Thyroid gland (tissue), 4 donors: ENCODE results near the gene WDR90. TPM values are rescaled to one million over a fixed set of nuclear protein-coding genes. Genes with fewer than 3 reads are reported as not detected.
"Not testable (repeated sequence)": the region's sequence is repeated elsewhere in the genome, so short reads cannot be mapped to it uniquely, and the experiment has no call there.

Experiments
- DNase-seq, 2 donors: peaks; one replicate each; pipeline ENCODE4 v3.0.0-alpha.2; 2019
- H3K27ac ChIP-seq, 3 donors: fragments of 200-600 bp; sonication (generic); 1 replicate in 2 of 3; 2 replicates in 1 of 3; pipeline ENCODE4 v1.5.1; 2016 to 2019; ENCODE audit warnings: mild to moderate bottlenecking in 1 of 3, moderate library complexity in 1 of 3
- H3K27me3 ChIP-seq: fragments of 200-600 bp; sonication (generic); one replicate; pipeline ENCODE4 v1.5.1; 2019
- H3K36me3 ChIP-seq, 2 donors: fragments of 200-600 bp; sonication (generic); one replicate each; pipeline ENCODE4 v1.5.1; 2016 to 2019
- H3K4me1 ChIP-seq, 2 donors: fragments of 200-600 bp; sonication (generic); one replicate each; pipeline ENCODE4 v1.5.1; 2017 to 2019
- H3K4me3 ChIP-seq, 3 donors: fragments of 200-600 bp; sonication (generic); replicated peaks in 1 of 3; 1 replicate in 2 of 3; 2 replicates in 1 of 3; pipeline ENCODE4 v1.5.1; 2016; ENCODE audit warnings: mild to moderate bottlenecking in 1 of 3
- H3K9me3 ChIP-seq: fragments of 200-600 bp; sonication (generic); one replicate; pipeline ENCODE4 v1.5.1; 2017
- CTCF ChIP-seq, 6 experiments: fragments of 200-600 bp in 3 of 6; fragments of 450-650 bp in 3 of 6; sonication (generic) in 3 of 6; IDR thresholded peaks; one replicate each; pipeline ENCODE4 v1.5.1; 2016 to 2019; ENCODE audit warnings: antibody characterized with exemption in 6 of 6, mild to moderate bottlenecking in 2 of 6, inconsistent platforms in 1 of 6, moderate library complexity in 1 of 6
- POLR2A ChIP-seq, 2 donors: fragments of 450-650 bp; IDR thresholded peaks; one replicate each; pipeline ENCODE4 v1.6.1; 2017; ENCODE audit warnings: antibody characterized with exemption in 2 of 2, mild to moderate bottlenecking in 2 of 2, moderate library complexity in 1 of 2
- WGBS, 2 donors: methylation state at CpG; one replicate each; pipeline ENCODE4 v1.1.5; 2017; 5-methylcytosine and 5-hydroxymethylcytosine counted together
- intact Hi-C: fragments of 100-400 bp; cut with DNase I; formaldehyde crosslinking; loops from one replicate; pipeline ENCODE4 v1.15.1; 2023
- total RNA-seq, 4 donors: library from RNA; depleted of rRNA; stranded (reverse); fragments of >200 nt; gene quantifications; one replicate each; pipeline ENCODE4 v1.2.3, GENCODE V29; 2016

WDR90 gene
- total RNA-seq, 4 donors from 2014 or later, result 23.6 to 56.0 (median 34.3) TPM

- Histone ChIP-seq H3K27ac (no peak overlapping the region), H3K36me3 (no peaks in the 10 kb centered on the region), H3K27me3 (peaks cover 6% of the 10 kb centered on the region), H3K4me1 (peaks cover 5 to 8% of the 10 kb centered on the region in 2 donors), H3K4me3 (no peak overlapping the region), H3K9me3 (no peaks in the 10 kb centered on the region)
- TF ChIP-seq CTCF (IDR thresholded peaks at IDR 0.05) (no peak), POLR2A (IDR thresholded peaks at IDR 0.05) (no peak)
- no peak for DNase-seq
- 57 to 65% methylated on average over 5 of the region's 21 CpGs for WGBS, 2 donors
- intact Hi-C loops, result loop anchor here (2.0 to 10.0 kb wide), 2 partner anchors 74 to 344 kb away; no protein-coding TSS in a partner anchor
These were observed 61.4 kb downstream of the WDR90 start for GRCh38 chr16:710500-711075.

GRCh38 chr16:711084-711483, 61.9 kb downstream of the WDR90 start:
- Histone ChIP-seq H3K27ac (no peak overlapping the region), H3K9me3 (no peaks in the 10 kb centered on the region), H3K4me3 (no peak overlapping the region), H3K27me3 (peaks cover 4% of the 10 kb centered on the region), H3K4me1 (peaks cover 8 to 12% of the 10 kb centered on the region in 2 donors), H3K36me3 (no peaks in the 10 kb centered on the region)
- intact Hi-C loops, result loop anchor here (2.0 to 10.0 kb wide), 2 partner anchors 74 to 344 kb away; no protein-coding TSS in a partner anchor
- no peak for TF ChIP-seq CTCF (IDR thresholded peaks at IDR 0.05)
- no peak for TF ChIP-seq POLR2A (IDR thresholded peaks at IDR 0.05)
- 70 to 80% methylated on average over 9 of the region's 12 CpGs for WGBS, 2 donors
- no peak for DNase-seq

GRCh38 chr16:711548-712320, 62.6 kb downstream of the WDR90 start:
- no peaks in the 10 kb centered on the region for H3K27me3 ChIP-seq
- no peak overlapping the region for H3K4me3 ChIP-seq
- DNase-seq, result peak; percentile 71 to 73
- TF ChIP-seq CTCF (IDR thresholded peaks at IDR 0.05), result peak; percentile 69 to 95 (median 88)
- no peak for TF ChIP-seq POLR2A (IDR thresholded peaks at IDR 0.05)
- peaks cover 15 to 19% of the 10 kb centered on the region in 2 donors for H3K4me1 ChIP-seq
- H3K27ac ChIP-seq, result no peak overlapping the region
- 12 to 14% methylated on average over 21 to 22 of the region's 25 CpGs for WGBS, 2 donors
- intact Hi-C loops, result loop anchor here (2.0 to 10.0 kb wide), 2 partner anchors 73 to 343 kb away; no protein-coding TSS in a partner anchor
- H3K36me3 ChIP-seq, result no peaks in the 10 kb centered on the region
- no peaks in the 10 kb centered on the region for H3K9me3 ChIP-seq

- not testable (repeated sequence) for H3K27me3 ChIP-seq, DNase-seq, H3K36me3 ChIP-seq, H3K9me3 ChIP-seq, H3K4me3 ChIP-seq, H3K27ac ChIP-seq
- peak in 2 of 6 experiments; percentile 9 to 21 for TF ChIP-seq CTCF (IDR thresholded peaks at IDR 0.05)
- intact Hi-C loops, result loop anchor here (10.0 kb wide), 1 partner anchor 342 kb away; no protein-coding TSS in a partner anchor
- WGBS, 2 donors, result 54% methylated on average over 13 of the region's 13 CpGs
- H3K4me1 ChIP-seq, result peaks cover 15 to 22% of the 10 kb centered on the region in 2 donors
These were observed 63.6 kb downstream of the WDR90 start for GRCh38 chr16:712740-713250.
